NCI-H446 (cell line): ENCODE data around the gene ACOT13.
A peak's percentile ranks its signal among the peaks of the same experiment; 100 is the strongest.
"Not testable (repeated sequence)": the region's sequence is repeated elsewhere in the genome, so short reads cannot be mapped to it uniquely, and the experiment has no call there.

ENCODE experiments used
- DNase-seq, 2 experiments: peaks; one replicate each; lab custom pipeline; 2025; lab: John Stamatoyannopoulos, UW

Gene ACOT13

DNA sequence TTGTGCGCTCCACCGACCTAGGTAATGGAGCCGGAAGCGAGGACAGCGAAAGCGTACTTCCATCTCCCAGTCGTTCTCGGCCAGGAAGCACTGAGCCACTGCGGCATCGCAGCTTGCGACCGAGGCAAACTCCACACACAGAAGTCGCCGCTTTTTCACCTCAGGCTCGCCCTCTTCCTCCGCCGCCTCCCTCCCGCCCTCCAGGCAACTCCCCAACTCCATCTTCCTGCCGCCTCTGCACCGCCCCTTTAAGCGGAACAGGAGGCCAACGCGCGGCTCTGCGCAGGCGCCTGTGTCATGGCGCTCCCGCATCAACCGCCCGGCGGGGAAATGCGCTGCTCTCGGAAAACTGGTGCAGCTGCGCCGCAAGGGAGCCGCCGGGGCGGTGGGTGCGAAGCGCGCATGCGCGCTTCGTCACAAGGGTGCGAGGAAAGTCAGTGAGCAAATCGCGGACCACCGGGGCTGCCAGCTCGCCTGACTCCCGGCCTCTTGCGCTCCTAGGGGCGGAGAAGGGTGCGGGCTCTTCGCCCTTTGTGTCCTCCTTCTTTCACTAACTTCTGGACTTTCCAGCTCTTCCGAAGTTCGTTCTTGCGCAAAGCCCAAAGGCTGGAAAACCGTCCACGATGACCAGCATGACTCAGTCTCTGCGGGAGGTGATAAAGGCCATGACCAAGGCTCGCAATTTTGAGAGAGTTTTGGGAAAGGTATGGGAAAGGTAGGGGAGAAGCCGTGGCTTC lies at the start of gene ACOT13, which contains the start of gene TDP2:
Gene ACOT13 (plus strand): TSS at position 437 of the 737 bp plus-strand sequence. CDS start 187 bp downstream, at position 624.
Gene TDP2 (minus strand): TSS at position 259 of the 737 bp plus-strand sequence. CDS start 37 bp downstream, at position 222.
- DNase-seq: peak; percentile 93 to 99

DNA sequence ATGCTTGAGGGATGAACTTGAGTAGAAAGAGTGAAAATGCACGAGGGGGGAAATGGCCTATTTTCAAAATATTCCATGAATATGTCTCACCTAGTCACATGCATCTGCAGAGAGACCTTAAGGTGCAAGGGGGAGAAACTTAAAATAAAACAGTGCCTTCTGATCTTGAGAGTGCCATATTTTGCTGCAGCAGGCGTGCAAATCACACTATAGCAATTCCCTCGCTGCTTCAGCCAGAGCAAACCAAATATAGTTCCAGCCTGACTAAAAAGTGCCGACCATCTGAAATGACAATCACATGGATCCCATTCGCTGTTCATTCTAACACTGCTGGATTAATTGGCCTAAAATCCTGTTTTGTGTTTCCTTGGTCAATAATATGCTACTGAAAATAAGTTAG lies 47.2 kb upstream of the ACOT13 start:
- DNase-seq: no peak

DNA sequence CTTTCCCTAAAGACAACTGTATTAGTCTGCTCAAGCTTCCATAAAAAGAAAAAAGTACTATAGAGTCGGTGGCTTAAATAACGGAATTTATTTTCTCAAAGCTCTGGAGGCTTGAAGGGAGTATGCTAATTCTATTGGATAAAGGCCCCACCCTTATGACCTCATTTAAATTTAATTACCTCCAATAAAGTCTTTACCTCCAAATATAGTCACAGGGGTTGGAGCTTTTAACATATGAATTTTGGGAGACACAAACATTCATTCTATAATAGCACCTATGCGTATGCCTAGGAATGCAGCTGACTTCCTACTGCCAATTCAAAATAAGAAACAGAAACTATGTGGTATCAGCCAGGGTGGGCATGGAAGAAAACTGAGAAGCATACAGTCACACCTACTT lies 46.2 kb upstream of the ACOT13 start:
- DNase-seq: no peak

DNA sequence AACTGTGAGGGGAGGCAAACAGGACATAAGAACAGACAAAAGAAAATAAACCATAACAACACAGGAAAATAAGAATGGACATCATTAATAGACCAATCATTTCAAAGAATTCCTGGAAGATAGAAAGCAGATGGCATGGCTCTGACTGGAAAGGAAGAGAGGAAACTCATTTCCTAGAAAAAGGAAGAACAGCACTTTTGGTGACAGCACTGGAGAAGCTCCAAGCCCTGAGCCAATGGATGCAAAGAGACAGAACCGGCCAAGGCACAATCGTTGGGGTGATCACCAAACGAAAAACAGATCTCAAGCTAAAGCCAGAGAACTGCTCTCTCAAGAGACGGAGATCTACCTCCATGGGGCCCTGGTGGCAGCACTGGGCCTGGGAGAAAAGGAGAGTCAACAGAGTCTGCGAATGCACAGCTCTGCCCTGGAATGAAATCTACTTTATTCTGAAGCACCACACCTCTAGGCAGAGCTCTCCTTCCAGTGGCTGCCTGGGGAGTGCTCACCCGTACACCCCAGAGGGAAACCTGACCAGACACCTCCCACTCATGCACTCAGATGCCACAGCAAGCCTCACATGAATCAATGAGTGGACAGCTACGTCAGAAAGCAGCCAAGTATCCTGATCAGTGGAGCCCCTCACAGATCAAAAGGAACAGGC lies 45.1 kb upstream of the ACOT13 start:
- DNase-seq: no peak

DNA sequence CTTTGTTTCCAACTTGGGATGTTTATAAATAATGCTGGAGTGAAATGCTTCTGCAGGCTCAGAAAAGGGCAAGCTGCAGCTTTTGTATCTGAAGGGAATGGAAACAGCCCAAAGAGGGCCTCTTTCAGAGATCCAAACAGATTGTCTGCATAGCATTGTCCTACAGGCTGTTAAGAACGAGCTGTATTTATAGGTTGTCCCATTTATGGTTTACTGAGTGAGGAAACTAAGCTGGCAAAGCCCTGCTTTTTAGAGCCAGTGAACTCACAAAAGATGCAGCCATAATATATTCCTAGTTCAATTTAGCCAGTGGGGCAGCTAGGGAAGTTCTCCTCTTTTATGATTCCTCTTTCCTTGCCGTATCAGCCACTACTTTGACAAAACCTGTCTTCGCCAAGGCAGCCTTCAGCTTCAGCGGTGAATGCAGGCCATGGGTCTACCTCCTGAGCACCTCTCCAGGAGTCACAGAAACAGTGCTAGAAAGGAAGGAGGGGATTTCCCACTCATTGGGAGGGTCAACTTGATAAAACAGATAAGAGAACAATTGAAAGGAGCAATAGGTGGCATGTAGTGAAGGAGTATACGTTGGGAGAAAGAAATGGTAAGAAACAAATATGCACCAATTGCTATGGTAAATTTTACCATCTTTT lies 35.9 kb upstream of the ACOT13 start:
- DNase-seq: no peak

DNA sequence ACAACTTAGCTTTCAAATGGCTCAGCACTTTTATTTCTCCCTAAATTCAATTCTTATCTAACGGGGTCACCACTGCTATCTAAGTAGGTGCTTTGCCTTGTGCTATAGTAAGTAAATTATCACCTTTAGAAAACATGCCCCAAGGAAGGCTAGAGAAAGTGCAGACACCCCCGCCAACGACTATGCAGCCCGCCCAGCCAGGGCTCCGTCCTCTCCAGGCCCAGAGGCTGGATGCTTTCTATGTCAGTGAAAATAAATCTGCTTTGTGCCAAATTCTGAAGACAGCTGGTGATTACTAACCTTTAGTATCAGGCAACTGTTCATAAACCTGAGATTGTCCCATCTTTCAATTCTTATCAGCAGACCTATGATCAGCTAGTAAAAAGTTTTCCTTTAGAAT lies 35.2 kb upstream of the ACOT13 start:
- no peak for DNase-seq

DNA sequence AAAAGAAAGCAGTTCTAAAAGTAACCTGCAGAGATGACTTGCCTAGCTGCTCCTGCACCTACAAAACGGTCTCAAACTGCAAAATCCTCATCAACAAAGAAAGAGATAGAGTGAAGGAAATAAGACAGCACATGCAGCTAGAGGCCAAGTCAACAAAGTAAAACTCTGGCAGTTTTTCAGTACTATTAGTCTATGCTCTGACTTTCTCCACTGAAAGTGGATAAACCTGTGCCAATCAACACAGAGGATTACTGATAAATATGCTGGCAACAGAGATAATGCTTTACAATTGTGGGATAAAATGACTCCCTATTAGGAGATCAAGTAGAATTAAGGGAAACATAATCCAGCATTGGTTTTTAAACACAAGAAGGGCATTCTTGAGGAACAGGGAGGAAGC lies 34.3 kb upstream of the ACOT13 start:
- DNase-seq: no peak

DNA sequence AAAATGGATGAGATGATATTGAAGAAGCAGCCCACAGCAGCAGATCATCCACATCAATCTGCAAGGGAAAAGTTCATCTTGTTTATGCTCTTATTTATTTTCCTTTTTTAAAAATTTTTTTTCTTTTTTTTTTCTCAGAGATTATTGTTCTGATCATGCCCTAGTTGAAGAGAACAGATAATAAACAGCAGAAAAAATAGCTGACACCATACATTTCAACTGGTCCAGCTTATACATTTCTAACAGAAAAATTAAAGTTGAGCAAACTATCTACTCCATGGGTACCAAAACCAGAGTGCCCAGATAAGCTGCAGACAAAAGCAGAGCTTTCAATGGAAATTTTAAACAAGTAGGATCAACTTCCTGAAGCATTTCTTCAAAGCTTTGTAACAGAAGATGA lies 30.2 kb upstream of the ACOT13 start:
- no peak for DNase-seq

DNA sequence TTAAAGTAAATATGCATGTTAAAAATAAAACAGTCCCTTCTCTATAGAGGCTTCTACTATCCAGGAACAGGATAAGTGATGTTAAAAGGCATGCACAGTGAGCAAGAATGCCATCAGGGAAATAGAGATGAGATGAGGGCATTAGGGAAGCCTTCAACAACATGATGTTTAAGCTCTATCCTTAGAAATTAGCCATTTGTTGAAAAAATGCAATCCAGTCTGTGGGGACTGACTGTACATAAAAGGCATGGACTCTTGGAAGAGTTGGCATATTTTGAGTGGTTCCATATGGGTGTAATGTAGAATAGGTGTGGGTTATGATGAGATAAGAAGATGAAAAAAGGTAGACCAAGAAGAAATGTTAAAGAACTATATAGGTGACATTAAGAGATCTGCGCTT lies 26.7 kb upstream of the ACOT13 start:
- DNase-seq: no peak

DNA sequence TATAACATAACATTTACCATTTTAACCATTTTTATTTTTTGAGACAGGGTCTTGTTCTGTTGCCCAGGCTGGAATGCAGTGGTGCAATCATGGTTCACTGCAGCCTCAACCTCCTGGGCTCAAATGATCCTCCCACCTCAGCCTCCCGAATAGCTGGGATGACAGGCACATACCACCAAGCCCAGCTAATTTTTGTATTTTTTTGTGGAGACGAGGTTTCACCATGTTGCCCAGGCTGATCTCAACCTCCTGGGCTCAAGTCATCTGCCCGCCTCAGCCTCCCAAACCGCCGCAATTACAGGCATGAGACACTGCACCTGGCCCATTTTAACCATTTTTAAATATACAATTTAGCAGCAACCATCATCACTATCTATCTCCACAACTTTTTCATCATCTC lies 26.2 kb upstream of the ACOT13 start:
- DNase-seq: not testable (repeated sequence)

DNA sequence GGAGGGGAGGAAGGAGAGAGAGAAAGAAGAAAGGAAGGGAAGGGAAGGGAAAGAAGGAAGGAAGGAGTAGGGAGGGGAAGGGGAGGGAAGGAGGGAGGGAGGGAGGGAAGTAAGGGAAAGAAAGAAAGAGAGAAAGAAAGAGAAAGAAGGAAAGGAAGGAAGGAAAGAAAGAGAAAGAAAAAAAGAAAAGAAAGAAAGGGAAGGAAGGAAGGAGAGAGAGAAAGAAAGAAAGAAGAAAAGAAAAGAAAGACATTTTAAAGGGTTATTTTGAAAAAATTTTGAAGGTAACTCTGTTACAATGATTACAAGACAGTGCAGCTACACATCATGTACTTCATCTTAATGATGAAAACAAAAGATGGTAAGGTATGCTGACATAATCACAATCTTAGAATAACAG lies 24.8 kb upstream of the ACOT13 start:
- DNase-seq: no peak

DNA sequence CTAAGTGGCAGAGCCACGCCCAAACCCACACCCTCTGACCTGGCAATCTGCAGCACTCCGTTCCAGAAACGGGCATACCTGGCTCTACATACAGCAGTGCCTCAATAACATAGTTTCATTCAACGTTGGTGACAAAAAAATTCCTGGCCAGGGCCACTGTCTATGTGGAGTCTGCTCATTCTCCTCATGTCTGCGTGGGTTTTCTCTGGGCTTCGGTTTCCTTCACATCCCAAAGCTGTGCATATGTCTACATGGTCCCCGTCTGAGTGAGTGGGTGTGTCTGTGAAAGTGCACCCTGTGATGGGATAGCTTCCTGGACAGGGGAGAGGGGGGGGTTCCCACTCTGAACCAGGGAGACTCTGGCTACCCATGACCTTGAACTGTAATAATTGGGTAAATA lies 23.0 kb upstream of the ACOT13 start:
- no peak for DNase-seq

DNA sequence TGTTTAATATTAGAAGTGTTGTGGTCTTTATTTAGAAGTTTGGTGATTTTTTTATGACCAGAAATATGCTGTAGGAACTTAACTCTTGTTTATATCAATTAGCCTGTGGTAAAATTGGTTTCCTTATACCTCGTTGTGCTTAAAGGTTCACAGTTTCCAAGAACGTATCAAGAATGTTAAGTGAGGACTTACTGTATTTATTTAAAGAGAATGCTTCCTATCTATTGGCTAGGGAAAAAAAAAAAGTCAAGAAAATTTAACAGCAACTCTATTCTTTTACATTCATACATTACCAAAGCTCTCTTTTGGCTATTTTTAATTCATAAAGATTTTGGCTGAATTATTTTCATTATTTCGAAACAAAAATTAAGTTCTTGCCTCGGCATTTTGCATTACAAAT lies 22.5 kb upstream of the ACOT13 start:
- no peak for DNase-seq

DNA sequence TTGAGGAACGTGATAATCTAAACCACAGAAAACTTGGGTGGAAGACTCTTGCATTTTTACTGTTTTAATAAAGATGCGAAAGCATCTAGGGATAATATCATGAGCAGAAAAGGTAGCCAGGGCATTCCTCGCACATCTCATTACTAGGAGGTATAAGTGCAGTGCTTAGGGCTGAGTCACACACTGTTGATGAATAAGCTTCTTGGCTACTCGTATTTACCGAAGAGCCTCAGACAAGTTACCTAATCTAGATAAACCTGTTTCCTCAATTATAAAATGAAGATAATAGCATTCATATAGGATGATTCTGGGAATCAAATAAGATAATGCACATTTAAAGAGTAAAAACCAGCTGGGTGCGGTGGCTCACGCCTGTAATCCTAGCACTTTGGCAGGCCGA lies 20.1 kb upstream of the ACOT13 start:
- DNase-seq: no peak

DNA sequence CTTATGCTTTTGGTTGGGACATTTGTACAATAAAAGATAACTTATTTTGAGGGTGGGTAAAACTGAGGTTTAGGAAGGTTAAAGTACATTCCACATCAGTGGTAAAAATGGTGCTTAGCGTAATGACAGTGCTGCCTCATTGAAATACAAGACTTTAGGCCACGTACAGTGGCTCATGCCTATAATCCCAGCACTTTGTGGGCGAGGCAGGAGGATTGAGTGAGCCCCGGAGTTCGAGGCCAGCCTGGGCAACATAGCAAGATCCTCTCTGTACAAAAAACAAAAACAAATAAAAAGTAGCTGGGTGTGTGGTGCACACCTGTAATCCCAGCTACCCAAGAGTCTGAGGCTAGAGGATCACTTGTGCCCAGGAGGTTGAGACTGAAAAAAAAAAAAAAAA lies 18.6 kb upstream of the ACOT13 start:
- DNase-seq: no peak

DNA sequence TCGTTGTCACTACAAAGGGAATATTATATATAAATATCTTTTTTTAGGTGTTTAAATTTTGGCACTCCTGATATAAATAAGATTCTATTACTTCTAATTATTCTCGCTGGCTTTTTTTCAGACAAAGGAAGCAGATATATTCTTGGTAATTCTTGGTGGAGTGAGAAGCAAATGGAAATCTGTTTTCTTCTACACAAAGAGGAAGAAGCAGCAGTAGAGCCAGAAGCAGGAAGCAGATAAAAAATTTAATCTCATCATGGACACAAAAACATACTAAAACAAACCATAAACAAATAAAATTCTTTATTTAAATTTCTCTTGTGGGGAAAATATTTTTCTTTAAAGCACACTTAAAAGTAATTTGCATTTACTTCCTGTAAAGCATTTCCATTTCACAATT lies 17.2 kb upstream of the ACOT13 start:
- no peak for DNase-seq

DNA sequence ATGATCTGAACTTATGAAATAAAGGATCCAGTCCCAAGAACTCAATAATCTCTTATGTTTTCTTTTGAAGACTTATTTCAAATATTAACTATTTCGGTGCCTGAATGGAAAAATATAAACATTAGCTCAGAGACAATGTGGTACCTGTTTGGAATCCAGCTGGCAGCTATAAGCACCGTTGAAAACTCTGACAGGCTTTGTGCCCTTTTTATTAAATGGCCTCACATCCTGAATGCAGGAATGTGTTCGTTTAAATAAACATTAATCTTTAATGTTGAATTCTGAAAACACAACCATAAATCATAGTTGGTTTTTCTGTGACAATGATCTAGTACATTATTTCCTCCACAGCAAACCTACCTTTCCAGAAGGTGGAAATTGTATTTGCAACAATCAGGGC lies 16.5 kb upstream of the ACOT13 start:
- no peak for DNase-seq

DNA sequence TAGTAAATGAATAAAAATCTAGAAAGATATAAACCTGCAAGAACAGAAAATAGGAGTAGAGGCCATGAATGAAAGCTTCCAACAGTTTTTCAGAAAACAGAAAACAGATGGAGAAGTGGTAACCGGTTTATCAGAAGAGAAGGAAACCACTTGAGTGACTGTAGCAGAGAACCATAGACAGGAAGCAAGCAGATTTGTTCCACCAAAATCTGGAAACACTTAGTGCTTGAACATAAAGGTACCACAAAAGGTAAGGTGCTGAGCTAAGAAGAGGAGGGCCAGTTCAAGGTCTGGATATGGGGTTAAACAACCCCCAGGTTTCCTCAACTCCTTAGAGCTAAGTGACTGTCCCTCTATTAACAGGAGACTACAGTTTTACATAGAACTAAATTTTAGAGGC lies 11.7 kb upstream of the ACOT13 start:
- no peak for DNase-seq

DNA sequence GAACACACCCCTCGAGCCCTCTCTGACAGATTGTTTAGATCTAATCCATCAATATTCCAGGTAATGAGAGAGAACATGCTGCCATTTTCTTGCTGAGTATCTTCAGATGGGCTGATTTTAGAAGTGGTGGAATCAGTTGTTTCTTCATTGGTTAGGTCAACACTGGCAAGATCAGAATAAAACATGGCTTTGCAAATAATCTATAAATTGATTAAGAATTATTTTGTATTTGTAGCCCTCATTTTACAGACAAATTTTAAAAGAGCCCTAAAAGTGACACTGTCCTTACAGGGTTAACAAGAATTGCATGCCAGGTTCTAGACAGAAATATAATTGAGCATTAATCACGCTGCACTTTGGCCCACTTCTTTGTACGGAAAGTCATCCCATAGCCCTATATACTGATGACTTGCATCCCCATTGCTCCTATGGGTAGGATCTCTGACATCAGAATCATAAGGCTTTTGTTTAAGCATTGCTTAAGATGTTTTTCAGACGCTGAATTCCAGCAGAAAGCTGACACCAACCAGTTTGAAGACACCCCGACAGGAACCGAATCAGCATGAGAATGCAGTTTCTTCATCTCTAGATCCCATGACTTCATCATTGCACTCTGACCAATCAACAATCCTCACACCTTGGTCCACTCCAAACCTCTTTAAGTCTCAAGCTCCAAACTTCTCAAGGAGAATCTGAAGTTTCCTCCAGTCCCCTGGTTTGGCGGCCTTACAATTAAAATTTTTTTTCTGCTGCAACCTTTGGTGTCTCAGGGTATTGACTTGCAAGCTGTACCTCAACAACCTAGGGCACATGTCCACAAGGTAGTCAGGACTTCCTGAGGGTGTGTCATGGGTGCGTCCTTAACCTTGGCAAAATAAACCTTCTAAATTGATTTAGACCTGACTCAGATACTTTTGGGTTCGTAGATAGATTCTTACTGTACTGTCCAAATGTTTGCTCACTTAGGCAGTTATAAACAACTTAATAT lies 8.0 kb upstream of the ACOT13 start:
- DNase-seq: no peak

DNA sequence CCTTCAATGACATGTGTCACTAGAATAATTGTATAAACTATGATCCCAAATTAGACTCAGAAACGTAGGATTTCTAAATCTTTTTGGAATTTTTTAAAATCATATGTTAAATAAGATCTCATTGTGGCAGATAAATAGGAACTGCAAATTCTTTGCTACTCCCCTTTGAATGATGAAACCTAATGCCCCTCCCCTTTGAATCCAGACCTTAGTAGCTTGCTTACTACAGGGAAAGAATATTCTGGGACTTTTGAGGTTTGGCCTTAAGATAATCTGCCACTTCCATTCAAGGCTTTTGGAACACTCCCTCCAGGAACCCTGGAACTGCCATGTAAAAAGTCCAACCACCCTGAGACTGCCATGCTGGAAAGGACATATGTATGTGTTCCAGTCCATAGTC lies 7.3 kb upstream of the ACOT13 start:
- DNase-seq: no peak

DNA sequence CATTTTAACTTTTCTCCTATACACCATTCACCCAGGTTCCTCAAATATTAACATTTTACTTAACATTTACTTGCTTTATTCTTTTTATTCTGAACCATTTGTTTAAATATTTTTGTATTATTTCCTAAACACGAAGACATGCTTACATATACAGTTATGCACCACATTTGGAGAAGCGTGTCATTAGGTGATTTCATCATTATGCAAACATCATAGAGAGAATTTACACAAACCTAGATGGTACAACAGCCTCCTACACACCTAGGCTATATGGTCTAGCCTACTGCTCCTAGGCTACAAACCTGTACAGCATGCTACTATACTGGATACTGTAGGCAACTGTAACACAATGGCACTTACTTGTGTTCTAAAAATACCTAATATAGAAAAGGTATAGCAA lies 6.8 kb upstream of the ACOT13 start:
- no peak for DNase-seq

DNA sequence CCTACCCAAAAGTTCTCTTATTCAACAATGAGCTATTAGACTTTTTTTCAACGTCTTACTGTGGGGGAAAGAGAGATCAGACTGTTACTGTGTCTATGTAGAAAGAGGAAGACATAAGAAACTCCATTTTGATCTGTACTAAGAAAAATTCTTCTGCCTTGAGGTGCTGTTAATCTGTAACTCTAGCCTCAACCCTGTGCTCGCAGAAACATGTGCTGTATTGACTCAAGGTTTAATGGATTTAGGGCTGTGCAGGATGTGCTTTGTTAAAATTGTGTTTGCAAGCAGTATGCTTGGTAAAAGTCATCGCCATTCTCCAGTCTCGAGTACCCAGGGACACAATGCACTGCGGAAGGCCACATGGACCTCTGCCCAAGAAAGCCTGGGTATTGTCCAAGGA lies 5.1 kb upstream of the ACOT13 start:
- not testable (repeated sequence) for DNase-seq
